ENCODE measurements around the gene SCYGR7. TPM values are rescaled to one million over a fixed set of nuclear protein-coding genes. Genes with fewer than 3 reads are reported as not detected.
A peak's percentile ranks its signal among the peaks of the same experiment; 100 is the strongest.

Gene SCYGR7
- total and polyA plus RNA-seq, 2 of the 13 experiments (the other 11 are each of a cell fraction or from before 2014, with no cell fraction given): not detected

DNA sequence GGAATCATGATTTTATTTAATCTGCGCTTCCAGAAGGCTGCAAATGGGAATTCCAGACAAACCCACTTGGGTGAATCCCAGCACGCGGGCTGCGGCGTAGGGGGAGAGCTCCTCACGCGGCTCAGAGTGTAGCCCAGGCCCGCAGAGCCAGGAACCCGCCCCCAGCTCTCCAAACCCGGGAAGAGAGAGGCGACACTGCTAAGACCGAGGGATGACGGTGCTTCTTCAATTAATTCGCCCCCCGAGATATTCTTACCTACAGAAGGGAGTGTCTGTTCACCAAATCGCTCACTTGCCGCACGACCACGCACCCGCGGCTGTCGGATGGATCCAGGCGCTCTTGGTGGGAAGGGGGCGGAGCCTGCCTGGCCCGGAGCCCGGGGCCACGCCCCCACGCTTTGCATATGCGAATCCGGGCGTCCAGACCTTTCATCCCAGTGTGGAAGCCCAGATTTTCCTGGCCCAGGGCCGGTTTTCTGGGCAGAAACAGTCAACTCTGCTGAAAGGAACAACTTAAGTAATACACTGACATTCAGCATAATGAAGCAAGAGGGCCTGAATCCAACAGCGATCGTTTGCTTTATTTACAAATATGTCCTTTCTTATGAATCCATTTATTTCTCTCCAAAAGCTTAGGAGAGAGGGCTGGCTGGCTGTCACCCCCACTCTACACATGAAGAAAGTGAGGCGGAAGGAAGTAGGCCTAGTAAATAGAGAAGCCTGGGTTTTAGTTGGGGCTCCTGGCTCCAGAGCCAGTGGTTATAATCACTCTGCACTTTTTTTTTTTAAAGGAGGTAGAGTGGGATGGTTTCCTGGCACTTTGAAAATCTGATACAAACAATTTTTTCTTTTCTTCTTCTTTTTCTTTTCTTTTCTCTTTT is 10.2 kb upstream of the SCYGR7 start, which contains the start of gene SLC19A3 (continued):
- TF ChIP-seq, protein P1, sequence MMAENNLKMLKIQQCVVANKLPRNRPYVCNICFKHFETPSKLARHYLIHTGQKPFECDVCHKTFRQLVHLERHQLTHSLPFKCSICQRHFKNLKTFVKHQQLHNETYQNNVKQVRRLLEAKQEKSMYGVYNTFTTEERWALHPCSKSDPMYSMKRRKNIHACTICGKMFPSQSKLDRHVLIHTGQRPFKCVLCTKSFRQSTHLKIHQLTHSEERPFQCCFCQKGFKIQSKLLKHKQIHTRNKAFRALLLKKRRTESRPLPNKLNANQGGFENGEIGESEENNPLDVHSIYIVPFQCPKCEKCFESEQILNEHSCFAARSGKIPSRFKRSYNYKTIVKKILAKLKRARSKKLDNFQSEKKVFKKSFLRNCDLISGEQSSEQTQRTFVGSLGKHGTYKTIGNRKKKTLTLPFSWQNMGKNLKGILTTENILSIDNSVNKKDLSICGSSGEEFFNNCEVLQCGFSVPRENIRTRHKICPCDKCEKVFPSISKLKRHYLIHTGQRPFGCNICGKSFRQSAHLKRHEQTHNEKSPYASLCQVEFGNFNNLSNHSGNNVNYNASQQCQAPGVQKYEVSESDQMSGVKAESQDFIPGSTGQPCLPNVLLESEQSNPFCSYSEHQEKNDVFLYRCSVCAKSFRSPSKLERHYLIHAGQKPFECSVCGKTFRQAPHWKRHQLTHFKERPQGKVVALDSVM (CRISPR knock-in tag; IDR thresholded peaks at IDR 0.05): no peak
- TF ChIP-seq NPAS2 (CRISPR knock-in tag; IDR thresholded peaks at IDR 0.05; ENCODE audit: borderline replicate concordance) (no peak), MEIS2 (CRISPR knock-in tag; IDR thresholded peaks at IDR 0.05) (no peak), SCMH1 (CRISPR knock-in tag; IDR thresholded peaks at IDR 0.05; ENCODE audit: borderline replicate concordance) (no peak), KMT2A (CRISPR knock-in tag; IDR thresholded peaks at IDR 0.05) (no peak), GATA4 (IDR thresholded peaks at IDR 0.05; ENCODE audit: borderline replicate concordance, low read depth) (no peak), RFXAP (CRISPR knock-in tag; IDR thresholded peaks at IDR 0.05; ENCODE audit: borderline replicate concordance) (0 out of 2 replicates have a peak, but pooled peaks have one; percentile 51), ZNF329 (CRISPR knock-in tag; IDR thresholded peaks at IDR 0.05; ENCODE audit: low read depth) (no peak), NR2F1 (CRISPR knock-in tag; IDR thresholded peaks at IDR 0.05) (no peak), ZNF749 (CRISPR knock-in tag; IDR thresholded peaks at IDR 0.05; ENCODE audit: borderline replicate concordance) (no peak), ZNF256 (CRISPR knock-in tag; conservative IDR thresholded peaks at IDR 0.05) (no peak), ZNF260 (CRISPR knock-in tag; IDR thresholded peaks at IDR 0.05; ENCODE audit: borderline replicate concordance, low read depth) (no peak), GATAD2A (CRISPR knock-in tag; IDR thresholded peaks at IDR 0.05) (no peak), BRCA1 (CRISPR knock-in tag; IDR thresholded peaks at IDR 0.05) (no peak), POLR2G (IDR thresholded peaks at IDR 0.05; ENCODE audit: low read depth, low read length) (no peak), GZF1 (CRISPR knock-in tag; IDR thresholded peaks at IDR 0.05) (no peak), ZNF720 (CRISPR knock-in tag; IDR thresholded peaks at IDR 0.05) (no peak)
- TF ChIP-seq, protein P2, sequence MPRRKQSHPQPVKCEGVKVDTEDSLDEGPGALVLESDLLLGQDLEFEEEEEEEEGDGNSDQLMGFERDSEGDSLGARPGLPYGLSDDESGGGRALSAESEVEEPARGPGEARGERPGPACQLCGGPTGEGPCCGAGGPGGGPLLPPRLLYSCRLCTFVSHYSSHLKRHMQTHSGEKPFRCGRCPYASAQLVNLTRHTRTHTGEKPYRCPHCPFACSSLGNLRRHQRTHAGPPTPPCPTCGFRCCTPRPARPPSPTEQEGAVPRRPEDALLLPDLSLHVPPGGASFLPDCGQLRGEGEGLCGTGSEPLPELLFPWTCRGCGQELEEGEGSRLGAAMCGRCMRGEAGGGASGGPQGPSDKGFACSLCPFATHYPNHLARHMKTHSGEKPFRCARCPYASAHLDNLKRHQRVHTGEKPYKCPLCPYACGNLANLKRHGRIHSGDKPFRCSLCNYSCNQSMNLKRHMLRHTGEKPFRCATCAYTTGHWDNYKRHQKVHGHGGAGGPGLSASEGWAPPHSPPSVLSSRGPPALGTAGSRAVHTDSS (CRISPR knock-in tag; conservative IDR thresholded peaks at IDR 0.05): no peak
- TF ChIP-seq, protein P3, sequence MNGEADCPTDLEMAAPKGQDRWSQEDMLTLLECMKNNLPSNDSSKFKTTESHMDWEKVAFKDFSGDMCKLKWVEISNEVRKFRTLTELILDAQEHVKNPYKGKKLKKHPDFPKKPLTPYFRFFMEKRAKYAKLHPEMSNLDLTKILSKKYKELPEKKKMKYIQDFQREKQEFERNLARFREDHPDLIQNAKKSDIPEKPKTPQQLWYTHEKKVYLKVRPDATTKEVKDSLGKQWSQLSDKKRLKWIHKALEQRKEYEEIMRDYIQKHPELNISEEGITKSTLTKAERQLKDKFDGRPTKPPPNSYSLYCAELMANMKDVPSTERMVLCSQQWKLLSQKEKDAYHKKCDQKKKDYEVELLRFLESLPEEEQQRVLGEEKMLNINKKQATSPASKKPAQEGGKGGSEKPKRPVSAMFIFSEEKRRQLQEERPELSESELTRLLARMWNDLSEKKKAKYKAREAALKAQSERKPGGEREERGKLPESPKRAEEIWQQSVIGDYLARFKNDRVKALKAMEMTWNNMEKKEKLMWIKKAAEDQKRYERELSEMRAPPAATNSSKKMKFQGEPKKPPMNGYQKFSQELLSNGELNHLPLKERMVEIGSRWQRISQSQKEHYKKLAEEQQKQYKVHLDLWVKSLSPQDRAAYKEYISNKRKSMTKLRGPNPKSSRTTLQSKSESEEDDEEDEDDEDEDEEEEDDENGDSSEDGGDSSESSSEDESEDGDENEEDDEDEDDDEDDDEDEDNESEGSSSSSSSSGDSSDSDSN (CRISPR knock-in tag; IDR thresholded peaks at IDR 0.05): 0 out of 2 replicates have a peak, but pooled peaks have one; percentile 31
- TF ChIP-seq, protein P4, sequence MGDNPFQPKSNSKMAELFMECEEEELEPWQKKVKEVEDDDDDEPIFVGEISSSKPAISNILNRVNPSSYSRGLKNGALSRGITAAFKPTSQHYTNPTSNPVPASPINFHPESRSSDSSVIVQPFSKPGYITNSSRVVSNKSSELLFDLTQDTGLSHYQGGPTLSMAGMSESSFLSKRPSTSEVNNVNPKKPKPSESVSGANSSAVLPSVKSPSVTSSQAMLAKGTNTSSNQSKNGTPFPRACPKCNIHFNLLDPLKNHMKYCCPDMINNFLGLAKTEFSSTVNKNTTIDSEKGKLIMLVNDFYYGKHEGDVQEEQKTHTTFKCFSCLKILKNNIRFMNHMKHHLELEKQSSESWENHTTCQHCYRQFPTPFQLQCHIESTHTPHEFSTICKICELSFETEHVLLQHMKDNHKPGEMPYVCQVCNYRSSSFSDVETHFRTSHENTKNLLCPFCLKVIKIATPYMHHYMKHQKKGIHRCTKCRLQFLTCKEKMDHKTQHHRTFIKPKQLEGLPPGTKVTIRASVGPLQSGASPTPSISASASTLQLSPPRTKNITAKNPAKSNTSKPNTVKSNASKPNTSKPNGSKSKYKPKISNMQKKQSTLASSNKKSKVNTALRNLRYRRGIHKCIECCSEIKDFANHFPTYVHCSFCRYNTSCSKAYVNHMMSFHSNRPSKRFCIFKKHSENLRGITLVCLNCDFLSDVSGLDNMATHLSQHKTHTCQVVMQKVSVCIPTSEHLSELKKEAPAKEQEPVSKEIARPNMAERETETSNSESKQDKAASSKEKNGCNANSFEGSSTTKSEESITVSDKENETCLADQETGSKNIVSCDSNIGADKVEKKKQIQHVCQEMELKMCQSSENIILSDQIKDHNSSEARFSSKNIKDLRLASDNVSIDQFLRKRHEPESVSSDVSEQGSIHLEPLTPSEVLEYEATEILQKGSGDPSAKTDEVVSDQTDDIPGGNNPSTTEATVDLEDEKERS (CRISPR knock-in tag; IDR thresholded peaks at IDR 0.05): no peak
